Neural progenitor cell (in vitro differentiated cells): Measurements from ENCODE around the gene MVB12B. TPM values are rescaled to one million over a fixed set of nuclear protein-coding genes. Genes with fewer than 3 reads are reported as not detected.

ENCODE experiments used
- DNase-seq: peaks from one replicate; pipeline ENCODE4 v3.0.0-alpha.2; 2016; ENCODE audit warnings: low spot score
- H2AFZ ChIP-seq: fragments of 200-600 bp; sonication (generic); replicated peaks from 2 replicates; pipeline ENCODE4 v1.6.1; 2016; ENCODE audit warnings: antibody characterized with exemption
- H3F3A ChIP-seq: fragments of 200-600 bp; sonication (generic); 2 replicates; pipeline ENCODE4 v1.6.1; 2016; ENCODE audit warnings: antibody characterized with exemption, low read depth
- H3K27ac ChIP-seq: fragments of 200-600 bp; sonication (generic); 2 replicates; pipeline ENCODE4 v1.5.1; 2016; ENCODE audit warnings: mild to moderate bottlenecking
- H3K27me3 ChIP-seq: fragments of 200-600 bp; sonication (generic); 2 replicates; pipeline ENCODE4 v1.6.1; 2016; ENCODE audit warnings: mild to moderate bottlenecking, moderate library complexity
- H3K36me3 ChIP-seq: fragments of 200-600 bp; sonication (generic); 2 replicates; pipeline ENCODE4 v1.5.1; 2016
- H3K4me1 ChIP-seq: fragments of 200-600 bp; sonication (generic); 2 replicates; pipeline ENCODE4 v1.6.1; 2016; ENCODE audit warnings: mixed run types
- H3K4me2 ChIP-seq: fragments of 200-600 bp; sonication (generic); 2 replicates; pipeline ENCODE4 v1.6.1; 2016
- H3K4me3 ChIP-seq: fragments of 200-600 bp; sonication (generic); 2 replicates; pipeline ENCODE4 v1.5.1; 2016
- H3K79me2 ChIP-seq: fragments of 200-600 bp; sonication (generic); 2 replicates; pipeline ENCODE4 v1.6.1; 2016; ENCODE audit warnings: low read depth
- H3K9ac ChIP-seq: fragments of 200-600 bp; sonication (generic); 2 replicates; pipeline ENCODE4 v1.6.1; 2016
- H3K9me3 ChIP-seq: fragments of 200-600 bp; sonication (generic); 2 replicates; pipeline ENCODE4 v1.5.1; 2016; ENCODE audit warnings: low read depth
- H4K20me1 ChIP-seq: fragments of 200-600 bp; sonication (generic); 2 replicates; pipeline ENCODE4 v1.6.1; 2016; ENCODE audit warnings: low read depth
- H3K27ac Mint-ChIP-seq: 3 replicates; pipeline ENCODE4 v1.8.0; 2021; ENCODE audit warnings: mixed read lengths
- H3K27me3 Mint-ChIP-seq: 2 replicates; pipeline ENCODE4 v1.8.0; 2022; ENCODE audit warnings: low read depth, mild to moderate bottlenecking, inconsistent platforms, moderate library complexity, mixed read lengths; ENCODE audit not compliant: insufficient read depth
- H3K36me3 Mint-ChIP-seq: 3 replicates; pipeline ENCODE4 v1.8.0; 2021; ENCODE audit warnings: mixed read lengths
- H3K4me1 Mint-ChIP-seq: 3 replicates; pipeline ENCODE4 v1.8.0; 2021; ENCODE audit warnings: mixed read lengths
- H3K4me3 Mint-ChIP-seq: 3 replicates; pipeline ENCODE4 v1.8.0; 2021; ENCODE audit warnings: mild to moderate bottlenecking, moderate library complexity, mixed read lengths
- H3K9me3 Mint-ChIP-seq: 3 replicates; pipeline ENCODE4 v1.8.0; 2020; ENCODE audit warnings: mixed read lengths
- CTCF ChIP-seq: fragments of 200-600 bp; sonication (generic); IDR thresholded peaks from 2 replicates; pipeline ENCODE4 v1.5.1; 2017; ENCODE audit warnings: antibody characterized with exemption, mild to moderate bottlenecking
- EZH2 ChIP-seq: fragments of 200-600 bp; sonication (generic); IDR thresholded peaks from 2 replicates; pipeline ENCODE4 v1.6.1; 2017; ENCODE audit warnings: antibody characterized with exemption, mild to moderate bottlenecking, moderate library complexity
- EZH2phosphoT487 ChIP-seq: fragments of 200-600 bp; sonication (generic); IDR thresholded peaks from 2 replicates; pipeline ENCODE4 v1.6.1; 2017; ENCODE audit warnings: antibody characterized with exemption
- total RNA-seq: library from RNA; depleted of rRNA; stranded (reverse); fragments of >200 nt; gene quantifications from 2 replicates; pipeline ENCODE4 v1.2.3, GENCODE V29; 2015; ENCODE audit warnings: low replicate concordance

Gene MVB12B
- total RNA-seq, 1 donor from 2014 or later, result 16.1 TPM

- DNase-seq, result no peak
- no peaks in the 10 kb centered on the region for H3K27me3 Mint-ChIP-seq
- Histone ChIP-seq H3K36me3 (no peaks in the 10 kb centered on the region), H4K20me1 (no peaks in the 10 kb centered on the region), H3F3A (peaks cover 11% of the 10 kb centered on the region), H3K79me2 (no peaks in the 10 kb centered on the region), H3K27me3 (peaks cover 40% of the 10 kb centered on the region), H3K9ac (no peak overlapping the region), H3K4me2 (no peak overlapping the region), H3K4me1 (peaks cover 37% of the 10 kb centered on the region), H3K9me3 (no peaks in the 10 kb centered on the region), H3K27ac (no peak overlapping the region), H2AFZ (no peak overlapping the region), H3K4me3 (no peak overlapping the region)
- H3K4me3 Mint-ChIP-seq, result no peak overlapping the region
- H3K27ac Mint-ChIP-seq, result peak overlapping the region; percentile 72
- H3K4me1 Mint-ChIP-seq, result peaks cover 67% of the 10 kb centered on the region
- H3K36me3 Mint-ChIP-seq, result no peaks in the 10 kb centered on the region
- no peak for TF ChIP-seq CTCF
- no peak for TF ChIP-seq EZH2phosphoT487
- no peak for TF ChIP-seq EZH2
- H3K9me3 Mint-ChIP-seq, result no peaks in the 10 kb centered on the region
These were observed 206.6 kb downstream of the MVB12B start for GRCh38 chr9:126532951-126533925.

- no peak for DNase-seq
- TF ChIP-seq EZH2phosphoT487, result no peak
- H3K4me1 ChIP-seq, result peaks cover 37% of the 10 kb centered on the region
- no peaks in the 10 kb centered on the region for H3K9me3 Mint-ChIP-seq
- H3K4me2 ChIP-seq, result peak overlapping the region; percentile 40
- no peak overlapping the region for H2AFZ ChIP-seq
- H3K79me2 ChIP-seq, result no peaks in the 10 kb centered on the region
- H3K27ac Mint-ChIP-seq, result peak overlapping the region; percentile 18
- H3K4me3 Mint-ChIP-seq, result no peak overlapping the region
- H3K36me3 Mint-ChIP-seq, result no peaks in the 10 kb centered on the region
- no peaks in the 10 kb centered on the region for H3K27me3 Mint-ChIP-seq
- H3K27ac ChIP-seq, result no peak overlapping the region
- peaks cover 11% of the 10 kb centered on the region for H3F3A ChIP-seq
- no peaks in the 10 kb centered on the region for H3K9me3 ChIP-seq
- no peaks in the 10 kb centered on the region for H3K36me3 ChIP-seq
- H3K4me3 ChIP-seq, result no peak overlapping the region
- H3K4me1 Mint-ChIP-seq, result peaks cover 60% of the 10 kb centered on the region
- H4K20me1 ChIP-seq, result no peaks in the 10 kb centered on the region
- no peak overlapping the region for H3K9ac ChIP-seq
- H3K27me3 ChIP-seq, result peaks cover 40% of the 10 kb centered on the region
These were observed 207.3 kb downstream of the MVB12B start for GRCh38 chr9:126533926-126534310.

GRCh38 chr9:126534431-126535186 is 208.0 kb downstream of the MVB12B start:
- peak; percentile 70 for DNase-seq
- no peaks in the 10 kb centered on the region for H3K9me3 ChIP-seq
- peaks cover 40% of the 10 kb centered on the region for H3K27me3 ChIP-seq
- peaks cover 11% of the 10 kb centered on the region for H3F3A ChIP-seq
- Mint-ChIP-seq H3K9me3 (no peaks in the 10 kb centered on the region), H3K4me1 (peaks cover 53% of the 10 kb centered on the region), H3K27ac (peak overlapping the region; percentile 18), H3K36me3 (no peaks in the 10 kb centered on the region), H3K4me3 (no peak overlapping the region), H3K27me3 (no peaks in the 10 kb centered on the region)
- H4K20me1 ChIP-seq, result no peaks in the 10 kb centered on the region
- no peaks in the 10 kb centered on the region for H3K36me3 ChIP-seq
- no peak overlapping the region for H3K4me3 ChIP-seq
- no peaks in the 10 kb centered on the region for H3K79me2 ChIP-seq
- no peak overlapping the region for H3K9ac ChIP-seq
- H3K4me1 ChIP-seq, result peaks cover 31% of the 10 kb centered on the region
- no peak for TF ChIP-seq CTCF
- TF ChIP-seq EZH2, result no peak
- no peak for TF ChIP-seq EZH2phosphoT487
- no peak overlapping the region for H3K27ac ChIP-seq
- no peak overlapping the region for H2AFZ ChIP-seq
- peak overlapping the region; percentile 40 for H3K4me2 ChIP-seq
